ENCODE measurements around the gene ITIH4. TPM values are rescaled to one million over a fixed set of nuclear protein-coding genes. Genes with fewer than 3 reads are reported as not detected.

ITIH4 gene
- total RNA-seq, 6 experiments from 2014 or later, result 1,573 to 4,137 (median 3,531) TPM

DNA sequence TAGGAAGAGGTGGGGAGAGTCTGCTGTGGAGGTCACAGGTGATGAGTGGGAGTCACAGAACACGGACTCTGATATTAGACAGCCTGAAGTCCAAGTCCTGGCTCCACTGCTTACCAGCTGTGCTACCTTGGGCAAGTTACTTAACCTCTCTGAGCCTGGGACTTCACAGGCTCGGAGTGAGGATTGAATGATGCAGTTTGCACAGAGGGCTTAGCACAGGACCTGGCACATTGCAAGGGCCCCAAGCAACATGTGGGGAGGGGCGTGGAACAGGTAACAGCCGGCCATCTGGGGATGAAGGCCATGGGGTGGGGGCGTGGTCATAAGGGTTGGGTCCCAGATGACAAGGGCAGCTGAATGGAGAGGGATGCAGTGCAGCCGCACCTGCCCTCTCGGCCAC is 40.1 kb downstream of the ITIH4 start:
- WGBS (ENCODE audit: insufficient coverage, low coverage, low lambda C conversion rate, missing lambda C conversion rate), result 58% methylated on average over 2 of the region's 7 CpGs
- H3K9me3 ChIP-seq, result no peaks in the 10 kb centered on the region
- H3K27ac ChIP-seq, result no peak overlapping the region
- intact Hi-C loops (cut with DNase I), result no loop called here
- DNase-seq, result peak; percentile 1 to 46 (median 18)
- H3K4me1 ChIP-seq, result peaks cover 2 to 81% (median 34%) of the 10 kb centered on the region in 4 donors
- TF ChIP-seq, protein P1, sequence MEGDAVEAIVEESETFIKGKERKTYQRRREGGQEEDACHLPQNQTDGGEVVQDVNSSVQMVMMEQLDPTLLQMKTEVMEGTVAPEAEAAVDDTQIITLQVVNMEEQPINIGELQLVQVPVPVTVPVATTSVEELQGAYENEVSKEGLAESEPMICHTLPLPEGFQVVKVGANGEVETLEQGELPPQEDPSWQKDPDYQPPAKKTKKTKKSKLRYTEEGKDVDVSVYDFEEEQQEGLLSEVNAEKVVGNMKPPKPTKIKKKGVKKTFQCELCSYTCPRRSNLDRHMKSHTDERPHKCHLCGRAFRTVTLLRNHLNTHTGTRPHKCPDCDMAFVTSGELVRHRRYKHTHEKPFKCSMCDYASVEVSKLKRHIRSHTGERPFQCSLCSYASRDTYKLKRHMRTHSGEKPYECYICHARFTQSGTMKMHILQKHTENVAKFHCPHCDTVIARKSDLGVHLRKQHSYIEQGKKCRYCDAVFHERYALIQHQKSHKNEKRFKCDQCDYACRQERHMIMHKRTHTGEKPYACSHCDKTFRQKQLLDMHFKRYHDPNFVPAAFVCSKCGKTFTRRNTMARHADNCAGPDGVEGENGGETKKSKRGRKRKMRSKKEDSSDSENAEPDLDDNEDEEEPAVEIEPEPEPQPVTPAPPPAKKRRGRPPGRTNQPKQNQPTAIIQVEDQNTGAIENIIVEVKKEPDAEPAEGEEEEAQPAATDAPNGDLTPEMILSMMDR (IDR thresholded peaks at IDR 0.05), result no peak
- TF ChIP-seq POLR2A (IDR thresholded peaks at IDR 0.05), result no peak
- ATAC-seq, result no peak
- H3K36me3 ChIP-seq, result peaks cover 0 to 41% (median 17%) of the 10 kb centered on the region in 4 donors
- H3K27me3 ChIP-seq, result no peaks in the 10 kb centered on the region
- no peak overlapping the region for H3K4me3 ChIP-seq

DNA sequence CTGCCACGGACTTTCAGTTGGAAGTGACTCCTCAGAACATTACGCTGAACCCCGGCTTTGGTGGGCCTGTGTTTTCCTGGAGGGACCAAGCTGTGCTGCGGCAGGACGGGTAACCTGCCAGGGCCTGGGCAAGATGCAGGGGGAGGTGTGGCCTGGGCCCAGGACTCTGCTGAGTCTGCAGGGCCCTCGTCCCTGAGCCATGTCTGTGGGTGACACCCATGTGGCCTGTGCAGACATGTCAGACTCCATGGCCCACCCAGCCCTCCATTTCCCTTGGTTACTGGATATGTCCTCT is 40.8 kb downstream of the ITIH4 start:
- H3K36me3 ChIP-seq, result peaks cover 0 to 41% (median 17%) of the 10 kb centered on the region in 4 donors
- ATAC-seq, result no peak
- H3K4me1 ChIP-seq, result peaks cover 2 to 87% (median 37%) of the 10 kb centered on the region in 4 donors
- H3K4me3 ChIP-seq, result no peak overlapping the region
- WGBS (ENCODE audit: insufficient coverage, low coverage, low lambda C conversion rate, missing lambda C conversion rate), result no CpG with 5 or more reads among the region's 6 CpGs
- TF ChIP-seq, protein P1 (IDR thresholded peaks at IDR 0.05), result no peak
- TF ChIP-seq POLR2A (IDR thresholded peaks at IDR 0.05), result no peak
- no peaks in the 10 kb centered on the region for H3K9me3 ChIP-seq
- no peak overlapping the region for H3K27ac ChIP-seq
- intact Hi-C loops (cut with DNase I), result no loop called here
- no peaks in the 10 kb centered on the region for H3K27me3 ChIP-seq
- DNase-seq, result peak in 2 of 3 donors; percentile 25 to 49

DNA sequence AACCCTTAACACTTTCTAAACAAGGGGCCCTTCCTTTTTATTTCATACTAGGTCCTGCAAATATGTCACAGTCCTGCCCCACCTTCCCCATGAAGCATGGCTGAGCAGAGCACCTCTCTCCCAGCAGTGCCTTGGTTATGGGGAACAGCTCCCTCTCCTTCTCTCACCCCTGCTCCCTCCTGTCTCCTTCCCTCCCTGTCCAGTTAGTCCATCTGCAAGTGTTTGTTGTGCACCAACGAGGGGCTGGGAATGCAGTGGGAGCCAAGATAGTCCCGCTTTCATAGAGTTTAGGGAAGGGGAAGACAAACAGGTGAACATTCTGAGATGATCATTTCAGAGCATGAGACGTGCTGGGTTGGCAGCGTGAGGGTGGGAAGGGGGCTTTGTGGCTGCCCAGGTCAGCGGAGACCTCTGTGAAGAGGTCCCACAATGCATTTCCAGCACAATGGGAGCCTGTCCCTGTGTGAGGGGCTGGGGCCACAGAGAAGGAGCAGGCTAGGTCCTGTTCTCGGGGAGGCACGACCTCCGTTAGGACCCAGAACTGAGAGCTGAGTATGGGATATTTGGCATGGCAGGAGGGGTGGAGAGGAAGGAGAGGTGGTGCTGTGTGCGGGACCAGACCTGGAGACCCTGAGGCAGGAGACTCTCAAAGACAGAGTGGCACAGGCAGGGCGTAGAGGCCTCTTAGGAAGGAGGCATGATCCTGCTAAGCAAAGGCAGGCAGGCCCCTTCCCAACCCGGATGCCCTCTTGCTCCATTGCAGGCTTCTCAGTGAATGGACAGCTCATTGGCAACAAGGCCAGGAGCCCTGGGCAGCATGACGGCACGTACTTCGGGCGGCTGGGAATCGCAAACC is 41.4 kb downstream of the ITIH4 start:
- Histone ChIP-seq H3K4me3 (no peak overlapping the region), H3K9me3 (no peaks in the 10 kb centered on the region), H3K27me3 (no peaks in the 10 kb centered on the region), H3K4me1 (peaks cover 2 to 85% (median 36%) of the 10 kb centered on the region in 4 donors), H3K27ac (peak overlapping the region in 1 of 3 donors; percentile 70), H3K36me3 (peaks cover 0 to 44% (median 19%) of the 10 kb centered on the region in 4 donors)
- no peak for ATAC-seq
- WGBS (ENCODE audit: insufficient coverage, low coverage, low lambda C conversion rate, missing lambda C conversion rate), result 51% methylated on average over 7 of the region's 16 CpGs
- intact Hi-C loops (cut with DNase I), result no loop called here
- TF ChIP-seq, protein P1 (IDR thresholded peaks at IDR 0.05), result no peak
- TF ChIP-seq POLR2A (IDR thresholded peaks at IDR 0.05), result no peak
- peak in 2 of 3 donors; percentile 24 to 56 for DNase-seq

DNA sequence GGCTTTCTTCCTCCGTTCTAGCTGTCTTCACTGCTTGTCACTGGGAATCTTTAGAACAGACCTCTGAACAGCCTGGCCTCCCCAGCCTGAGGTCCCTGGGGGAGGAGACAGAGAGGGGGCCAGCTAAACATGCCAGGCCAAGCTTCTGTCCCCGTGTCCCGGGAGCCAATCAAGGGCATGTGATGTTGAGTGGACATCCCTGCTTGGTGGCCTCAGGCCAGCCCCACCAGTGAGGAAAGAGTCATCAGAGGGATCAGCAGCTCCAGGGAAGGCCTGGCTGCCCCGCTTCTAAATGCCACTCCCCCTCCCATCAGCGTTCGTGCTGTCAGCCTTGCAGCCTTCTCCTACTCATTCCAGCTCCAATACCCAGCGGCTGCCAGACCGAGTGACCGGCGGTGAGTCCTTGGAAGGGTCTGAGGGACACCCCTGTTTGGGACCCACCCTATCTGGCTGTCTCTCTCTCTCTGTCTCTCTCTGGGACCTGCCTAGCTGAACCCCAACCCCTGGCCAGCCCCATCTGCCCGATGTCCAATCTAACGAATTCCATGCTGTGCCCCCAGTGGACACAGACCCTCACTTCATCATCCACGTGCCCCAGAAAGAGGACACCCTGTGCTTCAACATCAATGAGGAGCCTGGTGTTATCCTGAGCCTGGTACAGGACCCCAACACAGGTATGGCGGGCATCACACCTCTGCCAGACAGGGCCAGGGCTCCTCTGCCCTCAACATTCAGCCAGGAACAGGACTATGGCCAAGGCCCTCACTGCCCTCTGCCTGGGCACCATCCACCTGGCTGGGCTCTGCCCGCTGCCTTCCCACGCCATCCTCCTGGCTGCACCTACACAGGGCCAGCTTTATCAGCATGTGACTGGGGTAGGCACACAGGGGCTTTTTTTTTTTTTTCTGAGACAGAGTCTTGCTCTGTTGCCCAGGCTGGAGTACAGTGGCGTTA is 42.5 kb downstream of the ITIH4 start:
- H3K36me3 ChIP-seq, result peaks cover 0 to 56% (median 25%) of the 10 kb centered on the region in 4 donors
- 30% methylated on average over 11 of the region's 17 CpGs for WGBS (ENCODE audit: insufficient coverage, low coverage, low lambda C conversion rate, missing lambda C conversion rate)

More for the DNA sequence above, 42.5 kb downstream of the ITIH4 start:
- no peaks in the 10 kb centered on the region for H3K27me3 ChIP-seq
- peak overlapping the region in 1 of 3 donors; percentile 70 for H3K27ac ChIP-seq
- H3K4me3 ChIP-seq, result peak overlapping the region in 1 of 3 donors; percentile 19
- DNase-seq (peak; percentile 69 to 90 (median 80)), ATAC-seq (peak; percentile 12 to 60 (median 32))
- no peak for TF ChIP-seq POLR2A (IDR thresholded peaks at IDR 0.05)
- TF ChIP-seq, protein P1 (IDR thresholded peaks at IDR 0.05), result no peak
- peaks cover 0 to 76% (median 28%) of the 10 kb centered on the region in 4 donors for H3K4me1 ChIP-seq
- H3K9me3 ChIP-seq, result no peaks in the 10 kb centered on the region
- intact Hi-C loops (cut with DNase I), result no loop called here
